NCI-H748 (cell line): ENCODE measurements around the gene MYO1D.
"Not testable (repeated sequence)": the region's sequence is repeated elsewhere in the genome, so short reads cannot be mapped to it uniquely, and the experiment has no call there.

Experiments
- DNase-seq: peaks from one replicate; lab custom pipeline; 2025; ENCODE audit not compliant: unreplicated experiment; lab: John Stamatoyannopoulos, UW

Gene MYO1D

DNA sequence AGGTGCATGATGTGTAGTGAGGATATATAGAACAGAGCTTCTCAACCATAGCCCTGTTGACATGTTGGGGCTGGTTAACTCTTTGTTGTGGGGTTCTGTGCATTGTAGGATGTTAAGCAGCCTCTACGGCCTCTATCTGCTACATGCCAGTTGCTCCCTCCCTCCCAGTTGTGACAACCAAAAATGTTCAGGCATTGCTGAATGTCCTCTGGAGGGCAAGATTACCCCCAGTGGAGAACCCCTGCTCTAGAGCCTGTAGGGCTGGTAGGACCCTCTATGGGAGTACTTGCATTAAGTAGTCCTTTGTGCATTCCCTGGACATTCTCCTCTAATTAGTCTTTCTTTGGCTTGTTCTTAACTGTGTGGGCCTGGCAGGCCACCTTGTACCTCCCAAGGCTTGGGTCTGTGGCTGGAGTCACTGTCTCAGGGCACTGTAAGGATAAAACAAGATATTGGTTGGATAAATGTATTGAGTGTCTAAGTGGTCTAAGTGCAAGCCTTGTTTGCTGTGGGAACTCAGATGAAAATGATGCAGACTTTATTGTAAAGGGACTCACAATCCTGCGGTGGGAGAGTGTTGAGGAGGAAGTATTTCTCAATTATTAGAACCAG, 19.8 kb upstream of the MYO1D start:
- no peak for DNase-seq

DNA sequence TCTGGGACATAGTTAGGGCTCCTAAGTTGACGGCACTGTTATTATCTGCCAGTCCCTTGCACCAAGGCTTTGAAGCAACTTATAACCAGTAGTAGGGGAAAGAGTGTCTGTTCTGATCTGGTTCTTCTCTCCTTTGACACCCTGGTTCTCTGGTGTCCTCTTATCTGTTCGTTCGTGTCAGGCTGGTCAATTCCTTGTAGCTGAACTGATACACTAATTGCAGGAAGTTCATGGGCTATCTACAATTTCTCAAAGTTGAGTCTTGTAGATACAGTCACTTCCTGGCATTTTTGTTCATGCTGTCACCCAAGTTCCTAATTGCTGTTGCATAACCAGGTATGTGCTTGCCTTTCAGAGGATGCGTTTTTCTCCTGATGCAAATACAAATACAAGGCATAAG, 17.3 kb upstream of the MYO1D start:
- DNase-seq, result no peak

DNA sequence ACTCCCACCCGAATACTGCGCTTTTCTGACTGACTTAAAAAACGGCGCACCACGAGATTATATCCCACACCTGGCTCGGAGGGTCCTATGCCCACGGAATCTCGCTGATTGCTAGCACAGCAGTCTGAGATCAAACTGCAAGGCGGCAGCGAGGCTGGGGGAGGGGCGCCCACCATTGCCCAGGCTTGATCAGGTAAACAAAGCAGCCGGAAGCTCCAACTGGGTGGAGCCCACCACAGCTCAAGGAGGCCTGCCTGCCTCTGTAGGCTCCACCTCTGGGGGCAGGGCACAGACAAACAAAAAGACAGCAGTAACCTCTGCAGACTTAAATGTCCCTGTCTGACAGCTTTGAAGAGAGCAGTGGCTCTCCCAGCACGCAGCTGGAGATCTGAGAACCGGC, 10.5 kb upstream of the MYO1D start:
- not testable (repeated sequence) for DNase-seq

DNA sequence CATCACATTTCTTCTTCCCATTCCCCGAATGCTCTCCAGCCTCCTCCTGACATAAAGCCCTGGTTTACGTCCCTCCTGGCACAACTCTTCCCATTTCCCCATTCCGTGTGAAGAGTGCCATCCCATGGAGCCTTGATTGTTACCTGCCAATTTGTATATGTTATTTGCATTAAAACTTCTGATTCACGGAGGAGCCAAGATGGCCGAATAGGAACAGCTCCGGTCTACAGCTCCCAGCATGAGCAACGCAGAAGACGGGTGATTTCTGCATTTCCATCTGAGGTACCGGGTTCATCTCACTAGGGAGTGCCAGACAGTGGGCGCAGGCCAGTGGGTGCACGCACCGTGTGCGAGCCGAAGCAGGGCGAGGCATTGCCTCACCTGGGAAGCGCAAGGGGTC, 10.0 kb upstream of the MYO1D start:
- DNase-seq, result peak; percentile 65

DNA sequence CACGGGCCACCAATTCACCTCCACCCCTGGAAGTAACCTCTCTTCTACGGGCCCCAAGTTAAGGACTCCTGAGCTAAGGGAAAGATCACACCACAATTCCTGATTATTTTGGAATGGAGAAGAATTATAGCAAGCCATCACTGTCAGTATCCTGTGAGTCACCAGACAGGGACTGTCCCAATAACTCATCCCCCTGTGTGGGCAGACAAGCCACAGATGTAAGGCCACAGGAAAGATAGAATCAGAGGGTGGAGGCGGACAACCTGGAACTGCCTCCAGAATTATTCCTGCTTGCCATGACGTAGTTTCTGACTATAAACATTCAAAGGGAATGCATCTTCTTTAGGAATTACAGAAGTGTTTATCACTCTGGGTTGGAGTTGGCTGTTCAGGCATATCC, 5.8 kb upstream of the MYO1D start:
- DNase-seq, result no peak

DNA sequence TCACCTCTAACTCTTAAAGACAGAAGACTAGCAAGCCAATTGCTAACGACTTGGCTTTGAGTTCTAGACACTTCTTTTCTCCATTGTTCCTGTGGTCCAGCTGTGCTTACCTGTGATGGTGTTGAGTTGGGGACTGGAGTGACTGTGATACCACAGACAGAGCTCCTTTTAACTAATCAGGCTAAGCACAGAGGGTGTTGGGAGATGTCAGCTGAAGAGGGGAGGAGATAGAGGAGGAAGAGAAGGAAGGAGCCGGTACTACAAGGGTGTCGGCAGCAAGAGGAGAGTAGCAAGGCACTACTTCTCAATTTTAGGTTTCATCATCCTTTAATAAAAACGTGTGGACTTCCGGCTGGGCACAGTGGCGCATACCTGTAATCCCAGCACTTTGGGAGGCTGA, 5.1 kb upstream of the MYO1D start:
- no peak for DNase-seq

DNA sequence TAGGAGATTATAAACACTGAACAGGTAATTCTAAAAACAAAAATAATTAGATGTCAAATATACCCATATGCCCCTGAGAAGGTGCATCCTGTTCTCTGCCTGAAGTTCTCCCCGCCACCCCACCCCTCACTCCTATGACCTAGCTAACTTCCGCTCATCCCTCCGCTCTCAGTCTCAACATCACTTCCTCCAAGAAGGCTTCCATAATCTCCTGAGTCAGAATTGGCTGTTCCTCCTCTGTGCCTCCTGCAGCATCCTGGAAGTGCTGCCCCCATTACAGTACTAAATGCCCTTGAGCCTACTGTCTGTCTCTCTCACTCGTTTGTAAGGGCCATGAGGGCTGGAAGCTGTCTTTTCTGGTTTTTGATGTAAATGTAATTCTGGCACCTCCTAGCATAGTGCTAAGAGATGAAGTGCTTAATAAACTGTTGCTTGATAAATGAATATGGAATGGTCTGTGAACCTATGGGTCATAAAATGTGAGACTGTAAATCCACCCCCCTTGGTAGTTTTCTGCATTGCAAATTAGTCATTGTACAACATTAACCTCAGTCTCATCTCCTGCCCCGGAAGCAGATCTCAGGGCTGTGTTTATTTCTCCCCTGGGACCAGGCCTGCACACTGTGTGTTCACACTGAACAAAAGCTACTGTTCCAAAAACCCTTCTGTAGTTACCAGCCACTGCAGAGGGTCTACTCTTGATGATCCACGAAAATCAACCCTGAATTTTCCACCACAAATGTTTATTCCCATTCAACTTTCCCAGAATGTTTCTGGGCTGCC, 3.9 kb upstream of the MYO1D start:
- DNase-seq, result no peak

DNA sequence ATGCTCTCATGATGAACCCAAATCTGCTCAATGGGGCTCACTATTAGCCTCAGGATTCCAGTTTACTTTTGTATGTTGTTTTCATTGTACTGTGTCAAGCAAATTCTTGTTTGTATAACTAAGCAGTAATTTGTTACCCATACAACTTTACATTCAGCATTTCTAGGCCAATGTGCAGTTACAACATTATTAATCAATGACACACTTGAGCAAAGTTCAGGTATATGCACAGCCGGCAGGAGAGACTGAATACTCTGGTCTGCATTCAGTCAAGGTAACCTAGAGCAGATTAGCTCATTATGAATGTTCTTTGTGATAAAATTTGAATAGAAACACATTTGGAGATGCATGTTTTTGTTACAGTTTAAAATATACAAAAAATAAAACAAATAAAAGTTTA, 2.2 kb upstream of the MYO1D start:
- no peak for DNase-seq

DNA sequence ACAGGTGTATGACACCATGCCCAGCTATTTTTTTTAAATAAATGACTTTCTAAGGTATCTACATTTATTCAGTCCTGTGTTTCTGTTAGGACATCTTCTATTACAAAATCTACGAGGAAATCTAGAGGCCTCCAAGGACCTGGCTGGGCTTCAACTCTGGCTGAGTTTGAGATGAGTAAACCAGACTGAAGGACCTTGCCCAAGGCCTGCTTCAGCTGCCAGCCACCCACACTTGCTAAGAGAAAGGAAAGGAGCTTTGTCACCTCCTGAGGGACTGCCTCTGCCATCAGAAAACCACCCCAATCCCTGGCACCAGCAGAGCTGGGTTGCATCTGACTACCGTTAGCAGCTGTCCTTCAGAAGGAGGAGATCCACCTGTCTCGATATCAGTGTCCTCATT, 1.3 kb upstream of the MYO1D start:
- no peak for DNase-seq

DNA sequence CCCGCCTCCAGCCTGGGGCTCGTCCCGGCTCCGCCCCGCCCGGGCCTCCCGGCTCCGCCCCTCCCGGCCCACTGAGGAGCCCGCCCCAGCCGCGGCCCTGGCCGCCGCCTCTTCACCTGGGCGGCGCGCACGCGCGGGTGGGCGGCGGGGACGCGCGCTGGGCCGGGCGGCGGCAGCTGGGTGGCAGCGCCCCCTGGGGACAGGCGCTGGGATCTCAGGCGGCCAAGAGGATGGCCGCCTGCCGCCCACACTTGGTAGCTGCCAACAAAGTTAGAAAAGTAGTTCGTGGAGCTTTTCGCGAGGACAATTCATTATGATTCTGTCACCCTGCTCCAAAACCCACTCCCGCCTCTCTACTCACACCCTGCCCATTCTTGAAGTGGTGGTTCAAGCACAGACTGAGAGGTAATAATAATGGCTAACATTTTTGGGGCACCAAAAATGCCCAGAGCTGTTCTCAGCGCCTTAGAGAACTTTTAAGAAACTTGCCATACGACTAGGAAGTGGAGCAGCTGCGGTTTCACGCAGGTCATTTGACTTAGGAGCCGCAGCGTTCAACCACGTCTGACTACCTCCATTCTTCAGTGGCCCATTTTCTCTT, 340 bp upstream of the MYO1D start:
- peak; percentile 92 for DNase-seq

DNA sequence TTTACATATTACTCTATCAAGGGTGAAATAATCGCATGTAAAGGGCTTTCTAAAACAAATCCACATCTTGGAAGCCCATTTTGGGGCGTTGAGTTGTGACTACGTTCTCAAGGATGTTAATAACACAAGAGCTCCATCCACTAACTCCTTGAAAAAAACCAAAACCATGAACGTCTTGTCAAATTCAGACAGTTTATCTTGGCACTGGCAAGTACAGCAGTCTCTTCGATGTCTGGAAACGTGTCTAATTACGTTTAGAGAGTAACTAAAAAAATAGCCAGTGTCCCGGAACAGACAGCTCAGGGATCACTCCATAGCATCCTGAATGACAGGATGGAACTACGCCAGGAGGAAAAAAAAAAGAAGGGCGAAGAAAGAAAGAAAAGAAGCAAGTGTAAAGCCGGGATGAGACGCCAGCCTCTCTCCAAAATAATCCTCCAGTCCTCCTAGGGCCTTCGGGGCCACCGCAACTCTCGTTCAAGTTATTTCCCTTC, 954 bp downstream of the MYO1D start:
- no peak for DNase-seq

DNA sequence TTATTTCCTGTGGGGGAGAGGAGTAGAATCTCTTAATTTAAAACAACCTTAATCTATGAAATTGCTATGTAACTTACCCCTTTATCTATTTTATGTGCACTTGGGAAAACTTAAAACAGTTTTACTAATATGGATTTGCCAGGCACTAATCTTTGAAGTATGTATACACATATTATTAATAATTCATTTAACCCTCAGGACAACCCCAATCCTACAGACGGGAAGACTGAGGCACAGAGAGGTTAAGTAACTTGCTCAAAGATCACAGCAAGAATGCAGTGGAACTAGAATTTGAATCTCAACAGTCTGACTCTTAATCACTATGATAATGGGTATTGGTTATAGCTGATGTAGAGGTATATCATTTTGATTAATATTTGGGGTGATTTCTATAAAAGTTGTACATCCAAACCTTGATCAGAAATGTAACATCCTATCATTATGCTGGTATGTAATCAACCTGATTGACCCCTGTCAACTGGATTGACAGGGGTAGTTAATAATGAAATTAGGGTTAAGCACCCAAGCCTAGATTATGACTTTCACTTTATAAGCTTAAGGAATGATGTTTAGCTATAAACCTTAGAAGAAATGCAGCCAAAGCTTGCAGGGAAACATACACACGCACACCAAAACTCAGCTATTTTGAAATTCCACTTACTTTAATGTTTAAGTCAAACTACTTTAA, 1.6 kb downstream of the MYO1D start:
- no peak for DNase-seq

DNA sequence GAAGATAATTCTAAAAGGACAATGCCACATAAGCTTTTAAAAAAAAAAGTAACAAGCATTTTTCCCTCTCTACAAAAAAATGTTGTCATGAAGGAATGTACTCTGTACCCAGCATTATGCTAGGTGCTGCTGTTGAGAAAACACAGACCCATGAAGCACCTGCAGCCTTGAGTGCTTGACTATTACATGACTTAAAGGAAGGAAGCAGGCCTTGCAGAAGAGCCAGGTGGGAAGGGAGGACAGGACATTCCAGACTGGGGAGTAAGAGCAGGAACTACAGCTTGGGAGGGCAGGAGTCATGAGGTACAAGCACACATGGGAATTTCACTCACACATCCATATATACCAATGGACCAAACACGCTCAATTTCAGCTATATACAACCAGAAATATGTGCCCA, 3.8 kb downstream of the MYO1D start:
- no peak for DNase-seq

DNA sequence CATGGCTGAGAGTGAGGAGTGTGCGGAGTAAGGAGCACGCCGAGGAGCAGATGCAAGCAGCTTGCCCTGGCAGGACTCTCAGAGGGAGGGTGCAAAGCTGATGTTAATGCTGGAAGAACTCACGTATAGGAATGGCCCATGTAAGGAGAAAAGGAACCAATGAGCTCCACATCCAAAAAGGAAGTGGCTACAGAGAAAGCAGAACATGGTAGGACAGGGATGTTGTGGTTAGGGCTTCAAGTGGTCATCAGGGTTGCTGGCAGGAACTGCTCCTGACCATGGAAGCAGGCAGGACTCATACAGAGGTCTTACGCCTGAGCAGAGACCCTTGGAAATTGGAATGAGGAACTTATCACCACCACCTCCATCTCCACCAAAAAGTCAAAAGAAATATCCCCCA, 5.2 kb downstream of the MYO1D start:
- DNase-seq, result no peak

DNA sequence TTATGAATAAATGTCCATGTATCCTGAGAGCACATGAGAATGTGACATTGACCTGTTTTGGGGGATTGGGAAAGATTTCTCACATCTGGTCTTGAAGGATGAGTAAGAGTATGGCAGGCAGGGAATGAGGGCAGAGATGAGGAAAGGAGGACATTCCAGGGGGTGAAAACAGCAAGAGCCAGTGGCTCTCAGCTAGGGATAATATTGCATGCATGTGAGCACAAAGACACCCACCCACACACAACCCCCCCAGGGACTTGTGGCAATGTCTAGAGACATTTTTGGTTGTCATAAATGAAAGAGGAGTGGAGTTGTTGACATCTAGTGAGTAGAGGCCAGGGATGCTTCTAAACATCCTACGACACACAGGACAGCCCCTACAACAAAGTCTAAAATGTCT, 6.0 kb downstream of the MYO1D start:
- DNase-seq, result no peak

DNA sequence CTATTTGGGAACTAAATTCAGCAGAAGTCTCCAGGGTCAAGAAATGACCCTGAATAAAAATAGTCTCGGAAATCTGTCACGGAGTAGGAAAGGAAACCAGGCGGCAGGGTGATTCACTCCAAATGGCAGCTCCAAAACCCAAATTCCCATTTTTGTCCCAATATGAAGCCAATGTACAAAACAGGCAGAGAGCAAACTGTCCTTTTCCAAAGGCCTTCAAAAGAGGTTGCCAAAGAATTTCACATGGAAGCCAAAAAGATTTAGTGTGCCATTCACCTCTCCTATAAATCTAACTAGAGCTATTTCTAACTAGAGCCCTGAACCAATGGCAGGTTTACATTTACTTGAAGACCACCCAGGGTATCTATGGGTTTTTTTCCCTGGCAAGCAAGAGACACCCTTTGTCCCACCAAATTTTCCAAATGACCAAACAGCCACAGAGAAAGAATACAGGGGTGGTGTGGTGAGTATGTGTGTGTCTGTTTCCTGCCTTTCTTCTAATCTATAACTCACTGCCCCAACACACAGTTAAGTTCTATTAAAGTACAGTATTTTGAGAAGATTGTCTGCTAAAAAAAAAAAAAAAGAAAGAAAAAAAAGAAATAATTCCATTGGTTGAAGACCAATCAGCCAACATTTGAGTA, 6.8 kb downstream of the MYO1D start:
- DNase-seq, result no peak

DNA sequence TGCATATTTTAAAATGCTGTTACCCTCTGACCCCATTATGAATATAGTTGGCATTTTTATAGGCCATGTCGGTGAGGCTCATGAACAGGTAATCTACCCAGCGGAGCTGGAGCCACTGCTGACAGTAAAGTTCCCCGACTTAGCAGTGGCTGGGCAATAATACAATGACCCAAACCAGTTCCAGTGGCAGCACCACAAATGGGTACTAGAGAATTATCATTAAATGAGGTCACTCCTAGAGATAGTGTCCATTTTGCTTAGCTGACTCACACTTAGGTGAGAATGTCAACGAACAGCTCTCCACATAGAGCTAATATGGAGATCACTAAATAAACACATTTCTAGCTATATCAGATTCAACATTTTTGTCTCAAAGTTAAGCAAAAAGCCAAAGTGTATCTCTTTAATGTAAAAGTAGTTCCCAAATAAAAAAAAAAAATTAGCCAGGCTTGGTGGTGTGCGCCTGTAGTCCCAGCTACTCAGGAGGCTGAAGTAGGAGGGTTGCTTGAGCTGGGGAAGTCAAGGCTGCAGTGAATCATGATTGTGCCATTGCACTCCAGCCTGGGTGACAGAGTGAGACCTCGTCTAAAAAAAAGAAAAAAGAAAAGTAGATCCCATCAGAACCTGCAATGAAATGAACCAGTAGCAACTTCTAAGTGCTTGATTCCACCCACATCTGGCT, 7.4 kb downstream of the MYO1D start:
- DNase-seq, result no peak

DNA sequence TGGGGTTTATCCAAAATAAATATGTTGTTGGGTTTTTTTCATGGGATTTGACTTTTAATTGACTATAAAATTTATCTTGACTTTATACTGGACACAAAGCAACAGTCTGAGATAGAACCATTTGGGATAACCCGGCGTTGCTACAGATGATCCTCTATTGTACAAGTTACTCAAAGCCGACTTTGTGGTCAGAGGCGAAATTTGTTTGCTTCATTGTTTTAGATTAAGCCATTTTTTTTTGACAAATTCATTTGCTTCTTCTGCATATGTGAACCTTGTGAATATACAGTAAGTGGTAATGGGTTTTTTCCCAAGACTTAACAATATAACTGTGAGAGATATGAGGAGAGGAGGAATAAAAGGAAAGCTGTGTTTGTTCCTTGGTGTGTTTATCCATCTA, 11.8 kb downstream of the MYO1D start:
- no peak for DNase-seq

DNA sequence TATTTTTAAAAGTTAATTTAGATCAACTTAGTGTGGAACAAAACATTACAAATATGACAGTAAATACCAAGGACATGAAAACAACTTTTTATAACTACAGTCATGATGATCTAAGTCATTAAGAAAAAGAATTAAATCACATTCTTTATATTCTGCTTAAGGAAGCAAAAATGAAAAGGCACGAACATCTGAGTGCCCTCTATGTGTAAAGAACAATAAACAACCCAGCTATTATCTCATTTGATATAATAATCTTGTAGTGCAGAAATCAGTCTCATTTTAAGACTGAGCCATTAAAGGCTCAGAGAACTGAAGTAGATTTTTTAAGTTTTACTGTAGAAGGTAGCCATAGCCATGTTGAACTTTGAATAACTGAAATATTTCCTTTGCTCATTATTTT, 13.4 kb downstream of the MYO1D start:
- no peak for DNase-seq

DNA sequence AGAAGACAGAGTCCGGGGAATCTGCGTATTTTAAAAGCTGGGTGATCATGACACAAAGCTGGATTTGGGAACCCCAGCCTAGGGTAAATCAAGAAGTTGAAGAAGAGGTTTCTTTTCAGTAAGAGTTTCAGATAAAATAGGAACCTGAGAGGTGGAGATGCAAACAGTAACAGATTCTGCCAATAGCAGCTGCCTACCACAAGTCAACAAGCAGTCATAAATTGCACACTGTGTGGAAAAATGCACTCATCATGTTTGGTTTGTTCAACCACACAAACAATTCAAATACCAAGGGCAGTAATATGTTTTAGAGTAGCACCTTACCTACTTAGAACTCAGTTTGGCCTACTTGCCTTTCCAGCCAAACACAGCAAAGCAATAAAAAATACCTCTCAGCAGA, 14.0 kb downstream of the MYO1D start:
- no peak for DNase-seq

DNA sequence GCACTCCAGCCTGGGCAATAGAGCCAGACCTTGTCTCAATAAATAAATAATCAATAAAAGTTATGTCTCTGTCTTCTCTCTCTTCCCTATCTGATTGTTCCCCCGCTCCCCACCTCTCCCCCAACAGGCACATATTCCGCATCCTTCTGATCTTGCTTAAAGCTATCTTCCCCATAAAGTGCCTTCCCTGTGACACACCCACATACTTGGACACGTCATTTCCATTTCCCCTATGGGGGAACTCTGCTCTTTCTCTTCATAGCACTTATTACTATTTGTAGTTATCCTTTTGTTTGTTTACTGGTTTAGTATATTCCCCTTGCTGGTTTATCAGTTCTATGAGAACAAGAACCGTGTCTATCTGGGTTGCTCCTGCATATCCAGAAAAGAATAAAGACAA, 14.9 kb downstream of the MYO1D start:
- no peak for DNase-seq
